ENCODE data around the gene SMTNL2. TPM values are rescaled to one million over a fixed set of nuclear protein-coding genes. Genes with fewer than 3 reads are reported as not detected.

SMTNL2 gene
- total and polyA plus RNA-seq, 9 of the 15 experiments (the other 6 are each of a cell fraction or from before 2014, with no cell fraction given): not detected

- TF ChIP-seq POU5F1 (IDR thresholded peaks at IDR 0.05; ENCODE audit: borderline replicate concordance, low read depth, low read length, partially characterized antibody) (no peak), BMI1 (IDR thresholded peaks at IDR 0.05; ENCODE audit: low read length) (no peak), BHLHE40 (IDR thresholded peaks at IDR 0.05; ENCODE audit: low read length) (no peak), NFIC (IDR thresholded peaks at IDR 0.05) (peak; percentile 38), TRIM24 (IDR thresholded peaks at IDR 0.05) (peak in 1 of 2 experiments; percentile 41; a peak in 1 of 4 replicates), POLR2AphosphoS5 (IDR thresholded peaks at IDR 0.05; ENCODE audit: control insufficient read depth, insufficient read depth, low read depth, low read length) (0 out of 2 replicates have a peak, but pooled peaks have one; percentile 18), ZNF316 (IDR thresholded peaks at IDR 0.05) (peak; percentile 62), KDM1A (IDR thresholded peaks at IDR 0.05) (peak in 1 of 2 experiments; percentile 51; a peak in 2 of 4 replicates), RFX7 (CRISPR knock-in tag; IDR thresholded peaks at IDR 0.05) (no peak), CGGBP1 (CRISPR knock-in tag; IDR thresholded peaks at IDR 0.05) (no peak), TAL1 (IDR thresholded peaks at IDR 0.05) (peak; percentile 87), ZNF324 (CRISPR knock-in tag; IDR thresholded peaks at IDR 0.05) (no peak), SOX6 (IDR thresholded peaks at IDR 0.05) (peak; percentile 91)
Measured at GRCh38 chr17:4626734-4627256, 42.5 kb downstream of the SMTNL2 start (continued).

- no peak overlapping the region for H2AFZ ChIP-seq (ENCODE audit: low read depth, low read length)
- no peaks in the 10 kb centered on the region for H4K20me1 ChIP-seq (replicated peaks; ENCODE audit: control insufficient read depth, insufficient read depth, low read length)
- FAIRE-seq (no peak), DNase-seq (ENCODE audit: extremely low read depth in 1 of 4, low spot score in 3 of 4) (no peak), ATAC-seq (no peak)
- peaks cover 0 to 17% of the 10 kb centered on the region in 2 experiments; a peak in 2 of 5 replicates for H3K27me3 ChIP-seq (ENCODE audit: control insufficient read depth in 2 of 2, insufficient read depth in 2 of 2, low read length in 2 of 2)
- no peak overlapping the region for H3K4me3 ChIP-seq
- intact Hi-C loops (cut with micrococcal nuclease): no loop called here
- no TSS peak for BruUV-seq (replicated peaks)
- 7% methylated on average over 6 of the region's 8 CpGs for WGBS (ENCODE audit: insufficient coverage, low coverage, missing lambda C conversion rate)
- H3K36me3 ChIP-seq (ENCODE audit: control insufficient read depth, insufficient read depth, low read length): no peaks in the 10 kb centered on the region
- no peak overlapping the region for H3K4me2 ChIP-seq (ENCODE audit: insufficient read depth, low read length)
- in situ Hi-C loops (cut with MboI): no loop called here
- no peak overlapping the region for H3K9ac ChIP-seq (ENCODE audit: insufficient read depth in 1 of 2, low read depth in 2 of 2, low read length in 2 of 2)
- CTCF ChIA-PET (ENCODE audit: low intra/inter-chr PET ratio): no interaction called here
- H3K9me1 ChIP-seq (ENCODE audit: control insufficient read depth, insufficient read depth, low read length): no peaks in the 10 kb centered on the region
- peaks cover 3 to 7% of the 10 kb centered on the region in 2 experiments; a peak in 4 of 5 replicates for H3K4me1 ChIP-seq (replicated peaks in 1 of 2; ENCODE audit: control insufficient read depth in 2 of 2, insufficient read depth in 2 of 2, low read length in 2 of 2)
- POLR2A ChIA-PET: no interaction called here
- H3K9me3 ChIP-seq (replicated peaks; ENCODE audit: control insufficient read depth, insufficient read depth, low read depth, low read length): no peaks in the 10 kb centered on the region
- H3K27ac ChIP-seq (ENCODE audit: extremely low read depth, low read depth, low read length): no peak overlapping the region
- H3K79me2 ChIP-seq (ENCODE audit: control insufficient read depth, insufficient read depth, low read length): no peaks in the 10 kb centered on the region
- TF ChIP-seq NKRF (IDR thresholded peaks at IDR 0.05; ENCODE audit: borderline replicate concordance) (no peak), TCF7L2 (IDR thresholded peaks at IDR 0.05; ENCODE audit: low read depth, low read length) (no peak), HMG20A (CRISPR knock-in tag; conservative IDR thresholded peaks at IDR 0.05) (no peak), ZZZ3 (IDR thresholded peaks at IDR 0.05) (no peak), AFF4 (CRISPR knock-in tag; IDR thresholded peaks at IDR 0.05) (no peak), POLR2G (IDR thresholded peaks at IDR 0.05; ENCODE audit: low read depth, low read length) (no peak)
Measured at GRCh38 chr17:4631431-4631830, 47.1 kb downstream of the SMTNL2 start.
